CD4-positive, alpha-beta T cell treated with Interleukin-6 at 100 ng/mL for 8 hours (primary cell): ENCODE results near the gene EFCAB11.

ENCODE experiments used
- DNase-seq: peaks from one replicate; pipeline ENCODE4 v3.0.0-alpha.2; 2020; ENCODE audit warnings: mixed read lengths, low spot score

EFCAB11 gene

GRCh38 chr14:89866458-89866857 is 88.1 kb downstream of the EFCAB11 start:
- no peak for DNase-seq

- no peak for DNase-seq
Measured at GRCh38 chr14:89865153-89865552, 89.4 kb downstream of the EFCAB11 start.

GRCh38 chr14:89862856-89863255 is 91.7 kb downstream of the EFCAB11 start:
- no peak for DNase-seq

GRCh38 chr14:89861630-89862029 is 92.9 kb downstream of the EFCAB11 start:
- DNase-seq, result no peak

GRCh38 chr14:89858089-89858488 is 96.4 kb downstream of the EFCAB11 start:
- DNase-seq, result no peak

- DNase-seq, result no peak
Measured at GRCh38 chr14:89856871-89857345, 97.6 kb downstream of the EFCAB11 start.

GRCh38 chr14:89855961-89856656 is 98.4 kb downstream of the EFCAB11 start:
- DNase-seq, result no peak

GRCh38 chr14:89853936-89854693 is 100.4 kb downstream of the EFCAB11 start:
- DNase-seq, result no peak

GRCh38 chr14:89851106-89851505 is 103.4 kb downstream of the EFCAB11 start:
- no peak for DNase-seq

GRCh38 chr14:89849931-89850330 is 104.6 kb downstream of the EFCAB11 start:
- no peak for DNase-seq

GRCh38 chr14:89848165-89848564 is 106.4 kb downstream of the EFCAB11 start:
- no peak for DNase-seq

GRCh38 chr14:89845346-89845745 is 109.2 kb downstream of the EFCAB11 start:
- DNase-seq, result no peak

- no peak for DNase-seq
Measured at GRCh38 chr14:89844508-89844907, 110.0 kb downstream of the EFCAB11 start.

- DNase-seq, result no peak
Measured at GRCh38 chr14:89842837-89843236, 111.7 kb downstream of the EFCAB11 start.

- no peak for DNase-seq
Measured at GRCh38 chr14:89841851-89842250, 112.7 kb downstream of the EFCAB11 start.

- DNase-seq, result no peak
Measured at GRCh38 chr14:89836830-89837469, 117.6 kb downstream of the EFCAB11 start.

GRCh38 chr14:89833661-89834060 is 120.9 kb downstream of the EFCAB11 start:
- no peak for DNase-seq

GRCh38 chr14:89833120-89833532 is 121.4 kb downstream of the EFCAB11 start:
- no peak for DNase-seq

GRCh38 chr14:89828471-89829165 is 125.9 kb downstream of the EFCAB11 start:
- DNase-seq, result no peak

- DNase-seq, result no peak
Measured at GRCh38 chr14:89827265-89827664, 127.3 kb downstream of the EFCAB11 start.

GRCh38 chr14:89826596-89826995 is 127.9 kb downstream of the EFCAB11 start:
- no peak for DNase-seq

- DNase-seq, result no peak
Measured at GRCh38 chr14:89823743-89824142, 130.8 kb downstream of the EFCAB11 start.
